ENCODE results near the gene NAALADL2.

The NAALADL2 gene

GRCh38 chr3:174949523-174949922 is 90.4 kb downstream of the NAALADL2 start:
- no peak overlapping the region for H3K4me3 ChIP-seq (ENCODE audit: insufficient read depth, low read length, poor library complexity, severe bottlenecking)
- no peaks in the 10 kb centered on the region for H3K36me3 ChIP-seq (ENCODE audit: low read length)
- H3K9ac ChIP-seq (ENCODE audit: low read length), result no peak overlapping the region
- H3K27me3 ChIP-seq (ENCODE audit: low read length), result no peaks in the 10 kb centered on the region
- no peaks in the 10 kb centered on the region for H3F3A ChIP-seq (ENCODE audit: insufficient read depth)
- H3K4me2 ChIP-seq (ENCODE audit: low read depth, low read length, poor library complexity, severe bottlenecking), result no peak overlapping the region
- TF ChIP-seq CTCF (IDR thresholded peaks at IDR 0.05; ENCODE audit: insufficient read depth, low read length, poor library complexity, severe bottlenecking), result no peak
- TF ChIP-seq EZH2phosphoT487 (conservative IDR thresholded peaks at IDR 0.05; ENCODE audit: low read length), result no peak
- H2AFZ ChIP-seq (ENCODE audit: low read depth, low read length, severe bottlenecking), result no peak overlapping the region
- no peaks in the 10 kb centered on the region for H4K20me1 ChIP-seq (ENCODE audit: low read depth, low read length)
- H3K9me2 ChIP-seq (replicated peaks; ENCODE audit: insufficient read depth, low read length), result no peaks in the 10 kb centered on the region
- no peaks in the 10 kb centered on the region for H3K79me2 ChIP-seq (ENCODE audit: insufficient read depth, low read length)
- no peak overlapping the region for H3K27ac ChIP-seq (ENCODE audit: low read depth, low read length)
- no peaks in the 10 kb centered on the region for H3K9me3 ChIP-seq (ENCODE audit: insufficient read depth, low read length)

GRCh38 chr3:174951034-174951433 is 91.9 kb downstream of the NAALADL2 start:
- no peaks in the 10 kb centered on the region for H3F3A ChIP-seq (ENCODE audit: insufficient read depth)
- H3K9me2 ChIP-seq (replicated peaks; ENCODE audit: insufficient read depth, low read length), result no peaks in the 10 kb centered on the region
- no peaks in the 10 kb centered on the region for H3K36me3 ChIP-seq (ENCODE audit: low read length)
- no peak overlapping the region for H2AFZ ChIP-seq (ENCODE audit: low read depth, low read length, severe bottlenecking)
- H4K20me1 ChIP-seq (ENCODE audit: low read depth, low read length), result no peaks in the 10 kb centered on the region
- TF ChIP-seq EZH2phosphoT487 (conservative IDR thresholded peaks at IDR 0.05; ENCODE audit: low read length) (no peak), CTCF (IDR thresholded peaks at IDR 0.05; ENCODE audit: insufficient read depth, low read length, poor library complexity, severe bottlenecking) (no peak)
- no peaks in the 10 kb centered on the region for H3K79me2 ChIP-seq (ENCODE audit: insufficient read depth, low read length)
- no peak overlapping the region for H3K9ac ChIP-seq (ENCODE audit: low read length)
- no peaks in the 10 kb centered on the region for H3K27me3 ChIP-seq (ENCODE audit: low read length)
- no peak overlapping the region for H3K4me2 ChIP-seq (ENCODE audit: low read depth, low read length, poor library complexity, severe bottlenecking)
- no peak overlapping the region for H3K4me3 ChIP-seq (ENCODE audit: insufficient read depth, low read length, poor library complexity, severe bottlenecking)
- H3K9me3 ChIP-seq (ENCODE audit: insufficient read depth, low read length), result no peaks in the 10 kb centered on the region
- no peak overlapping the region for H3K27ac ChIP-seq (ENCODE audit: low read depth, low read length)

DNA sequence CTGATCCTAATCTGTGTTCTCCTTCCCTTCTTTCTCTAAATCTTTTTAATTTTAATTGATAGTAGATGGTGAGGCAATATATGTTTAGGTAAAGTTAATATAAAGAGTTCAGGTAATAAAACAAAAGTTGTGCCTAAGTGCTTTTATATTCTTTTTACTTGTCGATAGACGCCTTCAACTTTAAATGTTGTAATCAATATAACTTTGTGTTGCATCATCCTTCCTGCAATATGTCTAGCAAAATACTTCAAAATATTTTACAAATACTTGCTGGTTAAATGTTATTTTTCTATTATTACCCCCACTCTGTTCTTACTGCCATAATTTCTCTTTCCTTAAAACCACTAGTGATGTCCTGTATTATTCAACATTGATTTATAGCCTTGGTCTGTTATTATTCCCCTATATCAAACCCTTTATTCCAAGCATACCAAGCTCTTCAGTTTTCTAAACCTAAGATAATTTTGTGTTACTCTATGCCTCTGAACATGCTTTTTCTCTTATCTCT is 92.4 kb downstream of the NAALADL2 start:
- no peaks in the 10 kb centered on the region for H3K9me3 ChIP-seq (ENCODE audit: insufficient read depth, low read length)
- no peak overlapping the region for H3K4me2 ChIP-seq (ENCODE audit: low read depth, low read length, poor library complexity, severe bottlenecking)
- H3K36me3 ChIP-seq (ENCODE audit: low read length), result no peaks in the 10 kb centered on the region
- H3K4me3 ChIP-seq (ENCODE audit: insufficient read depth, low read length, poor library complexity, severe bottlenecking), result no peak overlapping the region
- no peaks in the 10 kb centered on the region for H3K79me2 ChIP-seq (ENCODE audit: insufficient read depth, low read length)
- H4K20me1 ChIP-seq (ENCODE audit: low read depth, low read length), result no peaks in the 10 kb centered on the region
- no peaks in the 10 kb centered on the region for H3F3A ChIP-seq (ENCODE audit: insufficient read depth)
- H3K27ac ChIP-seq (ENCODE audit: low read depth, low read length), result no peak overlapping the region
- H3K9me2 ChIP-seq (replicated peaks; ENCODE audit: insufficient read depth, low read length), result no peaks in the 10 kb centered on the region
- no peak for TF ChIP-seq EZH2phosphoT487 (conservative IDR thresholded peaks at IDR 0.05; ENCODE audit: low read length)
- TF ChIP-seq CTCF (IDR thresholded peaks at IDR 0.05; ENCODE audit: insufficient read depth, low read length, poor library complexity, severe bottlenecking), result no peak
- no peaks in the 10 kb centered on the region for H3K27me3 ChIP-seq (ENCODE audit: low read length)
- no peak overlapping the region for H2AFZ ChIP-seq (ENCODE audit: low read depth, low read length, severe bottlenecking)
- H3K9ac ChIP-seq (ENCODE audit: low read length), result no peak overlapping the region
